ENCODE results near the gene WT1.

DNA sequence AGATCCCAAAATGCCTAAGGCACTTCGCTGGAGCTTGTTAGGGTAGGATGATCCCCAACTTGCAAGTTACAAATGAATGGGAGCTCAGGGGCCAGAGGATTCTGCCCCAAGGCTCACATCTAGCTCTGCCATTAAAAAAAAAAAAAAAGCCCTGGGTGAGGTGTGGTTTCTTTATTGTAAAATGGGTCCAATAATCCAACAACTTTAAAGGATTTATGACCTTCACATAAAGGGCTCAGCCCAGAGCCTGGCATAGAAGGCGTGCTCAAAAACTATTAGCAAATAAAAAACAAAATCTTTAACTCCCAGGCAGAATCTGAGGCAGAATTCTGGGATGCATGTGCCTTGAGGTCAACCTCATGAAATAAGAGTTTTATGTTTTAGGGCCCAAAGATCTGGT is 42.5 kb downstream of the WT1 start:
- TF ChIP-seq GATA2 (IDR thresholded peaks at IDR 0.05; ENCODE audit: low read depth, low read length): no peak
- TF ChIP-seq GATA3 (IDR thresholded peaks at IDR 0.05; ENCODE audit: low read depth, low read length): no peak

Measured in SH-SY5Y (cell line).